Prostate gland (tissue), 2 donors: ENCODE measurements around the gene PPP1R13B. TPM values are rescaled to one million over a fixed set of nuclear protein-coding genes. Genes with fewer than 3 reads are reported as not detected.

Experiments
- DNase-seq: peaks from one replicate; pipeline ENCODE4 v3.0.0-alpha.2; 2019; ENCODE audit warnings: low spot score
- H3K27ac ChIP-seq, 2 donors: fragments of 200-600 bp; sonication (generic); 2 replicates each; pipeline ENCODE4 v1.5.1; 2017 to 2019
- H3K27me3 ChIP-seq: fragments of 200-600 bp; sonication (generic); replicated peaks from 2 replicates; pipeline ENCODE4 v1.5.1; 2019; ENCODE audit not compliant: insufficient read depth
- H3K36me3 ChIP-seq, 2 donors: fragments of 200-600 bp; sonication (generic); 1 replicate in 1 of 2; 2 replicates in 1 of 2; pipeline versions ENCODE4 v1.5.1 to v1.8.1; 2017 to 2019
- H3K4me1 ChIP-seq: fragments of 200-600 bp; sonication (generic); replicated peaks from 2 replicates; pipeline ENCODE4 v1.5.1; 2019
- H3K4me3 ChIP-seq, 2 donors: fragments of 200-600 bp; sonication (generic); 2 replicates each; pipeline ENCODE4 v1.5.1; 2017 to 2019
- H3K9me3 ChIP-seq: fragments of 200-600 bp; sonication (generic); 2 replicates; pipeline ENCODE4 v1.5.1; 2017
- CTCF ChIP-seq, 4 experiments: fragments of 200-600 bp in 2 of 4; fragments of 450-650 bp in 2 of 4; sonication (generic) in 2 of 4; IDR thresholded peaks; 1 replicate in 3 of 4; 2 replicates in 1 of 4; pipeline ENCODE4 v1.5.1; 2016 to 2019; ENCODE audit warnings: antibody characterized with exemption in 4 of 4, mild to moderate bottlenecking in 2 of 4, moderate library complexity in 2 of 4
- POLR2A ChIP-seq: fragments of 450-650 bp; IDR thresholded peaks from one replicate; pipeline ENCODE4 v1.6.1; 2016; ENCODE audit warnings: antibody characterized with exemption, mild to moderate bottlenecking
- POLR2AphosphoS5 ChIP-seq: sonication (generic); formaldehyde crosslinking; IDR thresholded peaks from one replicate; pipeline ENCODE4 v1.6.1; 2017; ENCODE audit warnings: antibody characterized with exemption
- WGBS: methylation state at CpG from one replicate; pipeline ENCODE4 v1.1.5; 2018; 5-methylcytosine and 5-hydroxymethylcytosine counted together
- intact Hi-C: fragments of 100-400 bp; cut with DNase I; formaldehyde crosslinking; loops from one replicate; pipeline ENCODE4 v1.14.2; 2022
- total RNA-seq, 2 donors: library from RNA; depleted of rRNA; stranded (reverse); fragments of >200 nt; gene quantifications; one replicate each; pipeline ENCODE4 v1.1.0, GENCODE V29; 2016

The PPP1R13B gene
- total RNA-seq, 2 donors from 2014 or later, result 48.2 to 64.6 TPM

GRCh38 chr14:103830511-103831270, 16.7 kb downstream of the PPP1R13B start:
- Histone ChIP-seq H3K4me1 (peaks cover 10% of the 10 kb centered on the region), H3K9me3 (no peaks in the 10 kb centered on the region), H3K36me3 (no peaks in the 10 kb centered on the region), H3K4me3 (no peak overlapping the region), H3K27me3 (no peaks in the 10 kb centered on the region), H3K27ac (no peak overlapping the region)
- intact Hi-C loops, result no loop called here
- TF ChIP-seq POLR2A (no peak), CTCF (IDR thresholded peaks at IDR 0.05) (no peak), POLR2AphosphoS5 (no peak)
- no peak for DNase-seq
- WGBS, result 89% methylated on average over 14 of the region's 14 CpGs

GRCh38 chr14:103828315-103828967, 18.9 kb downstream of the PPP1R13B start:
- H3K9me3 ChIP-seq, result no peaks in the 10 kb centered on the region
- peak overlapping the region; percentile 26 to 66 for H3K27ac ChIP-seq
- intact Hi-C loops, result no loop called here
- H3K27me3 ChIP-seq, result no peaks in the 10 kb centered on the region
- H3K4me1 ChIP-seq, result peaks cover 10% of the 10 kb centered on the region
- DNase-seq, result no peak
- TF ChIP-seq CTCF (IDR thresholded peaks at IDR 0.05), result no peak
- TF ChIP-seq POLR2AphosphoS5, result peak; percentile 9
- TF ChIP-seq POLR2A, result no peak
- 48% methylated on average over 9 of the region's 9 CpGs for WGBS
- no peaks in the 10 kb centered on the region for H3K36me3 ChIP-seq
- no peak overlapping the region for H3K4me3 ChIP-seq

- H3K27me3 ChIP-seq, result no peaks in the 10 kb centered on the region
- peaks cover 12% of the 10 kb centered on the region for H3K4me1 ChIP-seq
- H3K36me3 ChIP-seq, result no peaks in the 10 kb centered on the region
- H3K4me3 ChIP-seq, result no peak overlapping the region
- DNase-seq, result no peak
- peak overlapping the region; percentile 46 to 80 for H3K27ac ChIP-seq
- intact Hi-C loops, result no loop called here
- WGBS, result 36% methylated on average over 3 of the region's 3 CpGs
- H3K9me3 ChIP-seq, result no peaks in the 10 kb centered on the region
- TF ChIP-seq CTCF (IDR thresholded peaks at IDR 0.05), result peak in 1 of 4 experiments; percentile 4
- TF ChIP-seq POLR2A, result no peak
Measured at GRCh38 chr14:103825101-103825500, 22.3 kb downstream of the PPP1R13B start.

GRCh38 chr14:103820908-103821307, 26.5 kb downstream of the PPP1R13B start:
- intact Hi-C loops, result no loop called here
- no peaks in the 10 kb centered on the region for H3K9me3 ChIP-seq
- H3K27ac ChIP-seq, result peak overlapping the region; percentile 77 to 78
- H3K36me3 ChIP-seq, result no peaks in the 10 kb centered on the region
- H3K27me3 ChIP-seq, result no peaks in the 10 kb centered on the region
- H3K4me3 ChIP-seq, result no peak overlapping the region
- no peak for TF ChIP-seq POLR2A
- no peak for TF ChIP-seq CTCF (IDR thresholded peaks at IDR 0.05)
- no peak for TF ChIP-seq POLR2AphosphoS5
- H3K4me1 ChIP-seq, result peaks cover 6% of the 10 kb centered on the region
- no peak for DNase-seq
- 63% methylated on average over 1 of the region's 1 CpG for WGBS

- H3K36me3 ChIP-seq, result no peaks in the 10 kb centered on the region
- WGBS, result 35% methylated on average over 2 of the region's 2 CpGs
- peak overlapping the region; percentile 77 to 78 for H3K27ac ChIP-seq
- no peaks in the 10 kb centered on the region for H3K27me3 ChIP-seq
- TF ChIP-seq POLR2AphosphoS5 (no peak), CTCF (IDR thresholded peaks at IDR 0.05) (no peak), POLR2A (no peak)
- no peak overlapping the region for H3K4me3 ChIP-seq
- peaks cover 4% of the 10 kb centered on the region for H3K4me1 ChIP-seq
- no peaks in the 10 kb centered on the region for H3K9me3 ChIP-seq
- intact Hi-C loops, result no loop called here
- DNase-seq, result no peak
Measured at GRCh38 chr14:103820382-103820781, 27.0 kb downstream of the PPP1R13B start.
